ENCODE results near the gene IFT52. TPM values are rescaled to one million over a fixed set of nuclear protein-coding genes. Genes with fewer than 3 reads are reported as not detected.

The IFT52 gene, protein sequence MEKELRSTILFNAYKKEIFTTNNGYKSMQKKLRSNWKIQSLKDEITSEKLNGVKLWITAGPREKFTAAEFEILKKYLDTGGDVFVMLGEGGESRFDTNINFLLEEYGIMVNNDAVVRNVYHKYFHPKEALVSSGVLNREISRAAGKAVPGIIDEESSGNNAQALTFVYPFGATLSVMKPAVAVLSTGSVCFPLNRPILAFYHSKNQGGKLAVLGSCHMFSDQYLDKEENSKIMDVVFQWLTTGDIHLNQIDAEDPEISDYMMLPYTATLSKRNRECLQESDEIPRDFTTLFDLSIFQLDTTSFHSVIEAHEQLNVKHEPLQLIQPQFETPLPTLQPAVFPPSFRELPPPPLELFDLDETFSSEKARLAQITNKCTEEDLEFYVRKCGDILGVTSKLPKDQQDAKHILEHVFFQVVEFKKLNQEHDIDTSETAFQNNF
- 46.4 and 48.3 TPM in 2 replicates for total RNA-seq

DNA sequence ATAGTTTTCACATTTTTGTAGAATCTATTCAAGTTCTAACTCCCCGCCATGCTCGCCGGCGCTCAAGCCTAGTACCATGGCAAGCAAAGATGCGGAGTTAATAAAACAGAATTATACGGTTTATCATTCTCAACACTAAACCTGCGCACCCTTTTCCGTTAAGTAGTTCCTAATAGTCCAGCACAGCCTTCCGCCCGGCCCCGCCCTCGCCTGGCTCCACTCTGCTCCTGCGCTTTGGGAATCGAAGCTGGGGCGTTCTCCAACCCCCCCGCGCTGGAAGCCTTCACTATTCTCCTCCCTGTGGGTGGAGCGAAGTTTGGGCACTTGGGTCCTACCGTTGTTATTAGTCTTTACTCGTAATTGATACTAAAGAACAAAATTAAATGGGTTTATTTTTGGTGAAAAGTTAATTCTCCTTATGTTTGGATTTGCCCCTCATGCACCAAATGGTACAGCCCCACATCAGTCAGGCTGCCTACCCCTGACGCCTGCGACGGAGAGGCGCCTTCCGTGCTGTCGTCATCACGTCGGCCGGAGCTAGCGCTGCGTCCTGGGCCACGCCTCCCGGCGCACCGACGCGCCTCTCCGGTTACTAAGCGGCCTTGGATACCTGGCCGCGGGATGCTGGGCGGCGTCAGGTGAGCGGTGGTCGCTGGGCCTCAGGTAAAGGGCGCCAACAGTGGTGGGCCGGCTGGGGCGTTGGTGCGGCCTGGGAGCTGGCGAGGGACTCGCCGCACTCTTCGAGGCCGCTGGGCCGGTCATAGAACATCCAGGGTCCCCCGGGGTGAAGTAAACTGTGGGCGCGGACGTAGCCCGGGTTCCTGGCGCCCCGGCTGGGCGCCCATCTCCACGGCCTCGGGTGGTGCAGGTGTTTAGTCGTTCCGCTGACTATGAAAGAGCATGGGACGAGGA, at the start of gene IFT52:
Gene IFT52 (plus strand): TSS at position 546 of the 912 bp plus-strand sequence. CDS start 3,762 bp downstream, outside the sequence.

DNA sequence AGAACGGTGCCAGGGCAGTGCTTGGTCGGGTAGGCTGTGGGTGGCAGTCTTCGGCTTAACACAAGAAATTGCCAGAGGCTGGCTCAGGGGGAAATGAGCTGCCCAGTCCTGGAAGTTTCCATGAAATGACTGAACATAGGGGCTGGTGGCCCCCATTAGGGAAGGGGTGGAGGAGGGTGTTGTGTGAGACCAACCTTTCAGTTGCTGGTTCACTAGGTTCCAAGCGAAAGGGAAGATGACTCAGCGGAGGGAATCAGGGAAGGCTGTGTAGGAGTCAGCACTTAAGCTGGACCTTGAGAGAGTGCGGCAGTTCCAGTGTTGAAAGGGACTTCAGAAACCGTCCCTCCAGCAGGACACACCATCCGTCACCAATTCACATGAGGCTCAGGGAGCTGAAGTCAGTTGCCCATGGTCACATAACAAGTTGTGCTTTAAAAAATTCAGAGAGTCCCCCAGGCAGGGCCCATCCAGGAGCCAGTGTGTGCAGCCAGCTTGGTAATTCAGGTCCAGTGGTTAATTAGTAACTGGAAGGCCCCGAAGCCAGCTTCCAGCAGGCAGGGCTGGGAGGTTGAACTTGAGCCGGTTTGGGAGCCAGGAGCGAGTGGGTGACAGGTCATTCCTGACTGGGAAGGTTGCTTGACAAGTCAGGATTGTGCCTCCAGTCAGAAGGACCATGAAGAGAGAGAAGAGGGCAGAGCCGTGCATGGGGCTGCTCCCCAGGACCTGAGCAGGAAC, 32.2 kb upstream of the IFT52 start, which contains the start of gene SGK2:
Gene SGK2 (plus strand): TSS at position 616 of the 735 bp plus-strand sequence. CDS start 7,469 bp downstream, outside the sequence.

DNA sequence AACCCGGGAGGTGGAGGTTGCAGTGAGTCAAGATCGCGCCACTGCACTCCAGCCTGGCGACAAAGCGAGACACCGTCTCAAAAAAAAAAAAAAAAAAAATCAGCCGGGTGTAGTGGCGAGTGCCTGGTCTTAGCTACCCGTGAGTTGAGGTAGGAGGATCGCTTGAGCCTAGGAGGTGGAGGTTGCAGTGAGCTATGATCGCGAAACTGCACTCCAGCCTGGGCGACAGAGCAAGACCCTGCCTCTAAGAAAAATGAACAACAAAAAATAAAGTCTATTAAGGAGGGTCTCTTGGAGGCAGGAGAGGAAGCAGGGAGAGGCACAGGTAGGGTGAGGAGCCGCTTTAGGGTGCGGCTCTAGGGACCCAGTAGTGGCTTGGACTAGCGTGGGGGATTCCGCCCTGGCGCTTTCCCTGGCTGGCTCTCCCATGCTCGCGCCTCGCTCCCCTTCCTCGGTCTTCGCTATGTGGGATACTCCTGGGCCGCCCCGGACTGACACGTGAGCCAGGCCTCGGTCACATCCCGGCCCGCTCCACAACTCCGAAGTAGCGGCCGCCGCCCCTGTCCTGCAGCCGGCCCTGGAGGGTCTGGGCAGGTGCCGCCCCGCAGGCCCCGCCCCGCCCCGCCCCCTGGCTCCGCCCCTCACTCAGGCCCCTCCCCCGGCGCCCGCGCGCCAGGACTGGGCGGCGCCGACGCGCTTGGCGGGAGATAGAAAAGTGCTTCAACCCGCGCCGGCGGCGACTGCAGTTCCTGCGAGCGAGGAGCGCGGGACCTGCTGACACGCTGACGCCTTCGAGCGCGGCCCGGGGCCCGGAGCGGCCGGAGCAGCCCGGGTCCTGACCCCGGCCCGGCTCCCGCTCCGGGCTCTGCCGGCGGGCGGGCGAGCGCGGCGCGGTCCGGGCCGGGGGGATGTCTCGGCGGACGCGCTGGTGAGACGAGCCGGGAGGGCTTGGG, 75.9 kb downstream of the IFT52 start, which contains the start of gene MYBL2:
Gene MYBL2 (plus strand): TSS at position 739 of the 953 bp plus-strand sequence. CDS start 170 bp downstream, at position 909.

Other genes with a start within 250 kb of the IFT52 start
- gene SRSF6, start 133.0 kb upstream of the IFT52 start, total RNA-seq = 71.2 and 75.0 TPM in 2 replicates
- gene L3MBTL1, start 83.2 kb upstream of the IFT52 start, total RNA-seq = 7.7 and 9.0 TPM in 2 replicates
- 0.52 and 1.4 TPM in 2 replicates for gene SGK2, start 31.9 kb upstream of the IFT52 start, total RNA-seq
- gene MYBL2, start 76.2 kb downstream of the IFT52 start, total RNA-seq = 8.3 and 8.4 TPM in 2 replicates
- gene GTSF1L, start 136.1 kb downstream of the IFT52 start, total RNA-seq = not detected in 2 replicates